Stomach (tissue), 4 donors: ENCODE results near the gene GPRIN2.
A peak's percentile ranks its signal among the peaks of the same experiment; 100 is the strongest.

Experiments
- EP300 ChIP-seq: sonication (generic); formaldehyde crosslinking; IDR thresholded peaks from one replicate; pipeline ENCODE4 v1.6.1; 2017; ENCODE audit warnings: antibody characterized with exemption
- POLR2A ChIP-seq, 4 donors: fragments of 450-650 bp; IDR thresholded peaks; one replicate each; pipeline ENCODE4 v1.6.1; 2016; ENCODE audit warnings: antibody characterized with exemption in 4 of 4, control low read depth in 2 of 4, mild to moderate bottlenecking in 1 of 4, moderate library complexity in 1 of 4
- POLR2AphosphoS5 ChIP-seq, 3 donors: sonication (generic); formaldehyde crosslinking; IDR thresholded peaks; one replicate each; pipeline ENCODE4 v1.6.1; 2016; ENCODE audit warnings: antibody characterized with exemption in 3 of 3
- TF ChIP-seq, protein P1 (sequence below), 7 experiments: fragments of 450-650 bp in 4 of 7; fragments of 200-600 bp in 3 of 7; sonication (generic) in 3 of 7; IDR thresholded peaks; one replicate each; pipeline ENCODE4 v1.5.1; 2016 to 2019; ENCODE audit warnings: antibody characterized with exemption in 7 of 7, control low read depth in 2 of 7, mild to moderate bottlenecking in 1 of 7

GRCh38 chr10:46525824-46526681 lies 30.4 kb downstream of the GPRIN2 start:
- no peak for TF ChIP-seq EP300
- TF ChIP-seq, protein P1, sequence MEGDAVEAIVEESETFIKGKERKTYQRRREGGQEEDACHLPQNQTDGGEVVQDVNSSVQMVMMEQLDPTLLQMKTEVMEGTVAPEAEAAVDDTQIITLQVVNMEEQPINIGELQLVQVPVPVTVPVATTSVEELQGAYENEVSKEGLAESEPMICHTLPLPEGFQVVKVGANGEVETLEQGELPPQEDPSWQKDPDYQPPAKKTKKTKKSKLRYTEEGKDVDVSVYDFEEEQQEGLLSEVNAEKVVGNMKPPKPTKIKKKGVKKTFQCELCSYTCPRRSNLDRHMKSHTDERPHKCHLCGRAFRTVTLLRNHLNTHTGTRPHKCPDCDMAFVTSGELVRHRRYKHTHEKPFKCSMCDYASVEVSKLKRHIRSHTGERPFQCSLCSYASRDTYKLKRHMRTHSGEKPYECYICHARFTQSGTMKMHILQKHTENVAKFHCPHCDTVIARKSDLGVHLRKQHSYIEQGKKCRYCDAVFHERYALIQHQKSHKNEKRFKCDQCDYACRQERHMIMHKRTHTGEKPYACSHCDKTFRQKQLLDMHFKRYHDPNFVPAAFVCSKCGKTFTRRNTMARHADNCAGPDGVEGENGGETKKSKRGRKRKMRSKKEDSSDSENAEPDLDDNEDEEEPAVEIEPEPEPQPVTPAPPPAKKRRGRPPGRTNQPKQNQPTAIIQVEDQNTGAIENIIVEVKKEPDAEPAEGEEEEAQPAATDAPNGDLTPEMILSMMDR (IDR thresholded peaks at IDR 0.05): peak in 1 of 7 experiments; percentile 35
- peak in 1 of 4 donors; percentile 49 for TF ChIP-seq POLR2A (IDR thresholded peaks at IDR 0.05)
- no peak for TF ChIP-seq POLR2AphosphoS5 (IDR thresholded peaks at IDR 0.05)
